HG03103 (cell line): ENCODE data around the gene PRDM16.

ENCODE experiments used
- ATAC-seq: cut with Tn5 transposase; IDR thresholded peaks from one replicate; pipeline ENCODE4 v1.9.1; 2021; ENCODE audit warnings: low read depth; ENCODE audit not compliant: unreplicated experiment

Gene PRDM16

DNA sequence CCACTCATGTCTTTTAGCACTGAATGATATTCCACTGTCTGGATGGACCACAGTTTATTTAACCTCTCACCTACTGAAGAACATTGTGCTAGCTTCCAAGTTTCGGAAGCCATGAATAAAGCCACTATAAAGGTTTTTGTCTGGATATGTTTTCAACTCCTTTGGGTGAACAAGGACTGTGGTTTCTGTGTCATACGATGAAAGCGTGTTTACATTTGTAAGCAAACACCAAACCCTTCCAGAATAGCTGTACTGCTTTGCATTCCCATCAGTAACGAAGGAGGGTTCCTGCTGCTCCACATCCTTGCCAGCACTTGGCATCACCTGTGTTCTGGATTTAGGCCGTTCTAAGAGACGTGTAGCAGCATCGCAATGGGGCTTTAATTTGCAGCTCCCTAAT, 374.8 kb downstream of the PRDM16 start:
- ATAC-seq, result no peak

GRCh38 chr1:3444298-3444697, 375.3 kb downstream of the PRDM16 start:
- ATAC-seq, result no peak

DNA sequence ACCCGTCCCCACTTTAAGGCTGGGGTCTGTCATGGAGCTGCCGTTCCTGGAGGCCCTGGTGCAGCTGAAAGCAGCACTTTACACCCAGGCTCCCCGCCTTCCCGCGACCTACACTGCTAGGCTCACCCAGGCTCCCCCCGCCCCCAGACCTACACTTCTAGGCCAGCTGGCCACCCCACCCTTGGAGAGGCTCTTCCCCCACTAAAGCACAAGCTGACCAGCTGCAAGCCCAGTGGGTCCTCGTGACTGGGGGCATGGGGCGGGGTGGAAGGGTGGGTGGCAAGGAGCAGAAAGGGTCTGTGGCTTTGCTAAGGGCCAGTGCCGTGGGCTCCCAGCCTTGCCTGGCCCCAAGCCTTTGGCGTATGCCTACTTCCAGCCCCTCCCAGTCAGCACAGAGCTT, 375.7 kb downstream of the PRDM16 start:
- no peak for ATAC-seq

DNA sequence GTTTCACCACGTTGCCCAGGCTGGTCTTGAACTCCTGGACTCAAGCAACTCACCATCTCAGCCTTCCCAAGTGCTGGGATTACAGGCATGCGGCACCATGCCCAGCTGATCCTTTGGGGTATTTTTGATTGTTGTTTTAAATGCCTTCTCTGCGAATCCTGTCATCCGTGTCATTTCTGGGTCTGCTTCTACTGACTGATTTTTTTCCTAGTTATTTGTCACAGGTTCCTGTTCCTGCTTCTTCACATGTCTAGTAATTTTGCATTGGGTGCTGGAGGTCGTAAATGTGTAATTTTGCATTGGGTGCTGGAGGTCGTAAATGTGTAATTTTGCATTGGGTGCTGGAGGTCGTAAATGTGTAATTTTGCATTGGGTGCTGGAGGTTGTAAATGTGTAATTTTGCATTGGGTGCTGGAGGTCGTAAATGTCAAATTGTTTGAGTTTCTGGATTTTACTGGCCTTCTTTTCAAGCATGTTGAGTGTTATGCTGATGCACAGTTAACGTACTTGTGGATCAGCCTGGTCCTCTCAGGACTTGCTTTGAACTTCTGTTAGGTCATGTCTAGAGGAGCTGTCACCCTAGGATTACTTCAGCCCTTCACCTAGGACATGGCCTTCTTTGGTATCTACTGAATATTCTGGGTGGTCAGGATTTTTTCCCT, 381.3 kb downstream of the PRDM16 start:
- no peak for ATAC-seq

- ATAC-seq, result no peak
These were observed 382.0 kb downstream of the PRDM16 start for GRCh38 chr1:3450983-3451382.

DNA sequence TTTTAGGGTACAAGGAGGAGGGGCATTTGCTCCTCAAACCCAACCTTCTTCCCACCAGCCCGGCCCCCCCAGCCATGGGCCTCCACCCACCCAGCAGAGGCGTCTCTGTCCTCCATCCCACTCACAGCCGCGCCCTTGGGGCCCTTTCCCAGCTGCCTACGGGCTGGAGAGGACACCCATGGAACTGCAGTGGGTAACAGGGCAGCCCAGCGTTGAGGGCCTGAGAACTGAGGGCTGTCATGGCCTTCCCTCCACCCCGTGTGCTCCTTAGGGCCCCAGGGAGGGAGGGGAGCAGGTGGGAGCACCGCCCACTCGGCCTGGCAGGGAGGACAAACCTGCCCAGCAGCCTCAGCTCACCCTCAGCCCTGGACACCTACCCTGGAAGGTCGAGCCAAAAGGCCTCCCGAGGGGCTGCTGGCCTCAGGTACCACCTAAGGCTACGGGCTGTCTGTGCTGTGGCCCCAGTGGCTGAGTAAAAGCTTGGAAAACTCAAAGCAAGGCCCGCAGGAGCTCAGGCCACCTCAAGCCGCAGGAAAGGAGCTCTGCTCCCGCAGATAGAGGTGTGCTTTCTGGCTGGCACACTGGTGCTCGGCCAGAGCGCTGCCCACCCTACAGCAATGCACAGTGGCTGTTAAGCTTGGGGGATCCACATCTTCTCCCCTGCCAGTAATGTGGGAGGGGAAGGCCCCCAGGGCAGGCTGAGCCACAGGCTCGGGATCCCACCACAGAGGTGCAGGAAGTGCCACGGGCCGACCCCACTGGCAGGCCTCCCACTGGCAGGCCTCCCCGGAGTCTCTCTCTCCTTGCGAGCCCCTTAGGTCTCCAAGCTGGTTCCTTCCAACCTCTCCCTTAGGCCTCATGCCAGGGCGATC, 383.2 kb downstream of the PRDM16 start:
- no peak for ATAC-seq

DNA sequence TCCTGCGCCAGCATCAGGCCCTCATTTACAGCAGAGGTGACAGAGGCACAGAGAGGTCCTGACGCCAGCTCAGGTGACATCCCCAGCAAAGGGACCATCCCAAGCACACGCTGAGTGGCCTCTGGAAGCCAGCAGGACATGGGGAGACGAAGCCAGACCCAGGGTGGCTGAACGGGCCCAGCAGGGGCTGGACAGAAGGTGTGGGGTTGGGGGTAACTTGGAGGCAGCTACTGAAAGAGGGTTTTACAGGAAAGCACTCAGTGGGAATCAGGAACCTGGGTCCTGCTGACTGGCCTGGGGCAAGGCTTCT, 383.8 kb downstream of the PRDM16 start:
- ATAC-seq, result no peak

DNA sequence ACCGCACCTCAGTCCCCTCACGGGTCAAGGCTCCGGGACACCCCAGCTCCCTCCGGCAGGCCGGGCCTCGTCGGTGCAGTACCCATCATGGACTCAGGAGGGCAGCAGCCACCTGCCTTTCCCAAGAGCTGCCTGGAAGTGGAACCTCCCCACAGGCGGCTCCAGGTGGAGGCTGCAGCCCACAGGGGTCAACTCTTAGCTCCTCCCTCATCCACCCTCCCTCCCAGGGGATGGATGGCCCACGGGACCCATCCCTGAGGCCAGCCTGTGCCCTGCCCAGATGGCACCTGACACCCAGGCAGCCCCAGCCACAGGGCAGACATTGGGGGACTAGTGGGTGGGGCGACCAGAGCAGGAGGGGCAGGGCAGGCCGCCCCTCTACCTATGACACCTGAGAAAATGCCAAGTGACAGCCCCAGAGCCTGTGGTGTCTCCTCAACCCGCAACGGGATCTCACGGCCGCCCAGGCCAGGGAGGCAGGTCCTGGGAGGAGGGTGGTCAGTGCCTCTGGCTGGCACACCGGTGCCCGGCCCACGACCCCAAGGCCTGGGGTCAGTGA, 384.3 kb downstream of the PRDM16 start:
- ATAC-seq, result peak; percentile 63

GRCh38 chr1:3453891-3454810, 385.1 kb downstream of the PRDM16 start, which contains the start of gene ARHGEF16:
ARHGEF16 (plus strand) TSS chr1:3454665; CDS start chr1:3463085, 8,420 bp downstream.
- no peak for ATAC-seq

- no peak for ATAC-seq
These were observed 386.0 kb downstream of the PRDM16 start for GRCh38 chr1:3454811-3455618.

- no peak for ATAC-seq
These were observed 386.9 kb downstream of the PRDM16 start for GRCh38 chr1:3455670-3456448.

DNA sequence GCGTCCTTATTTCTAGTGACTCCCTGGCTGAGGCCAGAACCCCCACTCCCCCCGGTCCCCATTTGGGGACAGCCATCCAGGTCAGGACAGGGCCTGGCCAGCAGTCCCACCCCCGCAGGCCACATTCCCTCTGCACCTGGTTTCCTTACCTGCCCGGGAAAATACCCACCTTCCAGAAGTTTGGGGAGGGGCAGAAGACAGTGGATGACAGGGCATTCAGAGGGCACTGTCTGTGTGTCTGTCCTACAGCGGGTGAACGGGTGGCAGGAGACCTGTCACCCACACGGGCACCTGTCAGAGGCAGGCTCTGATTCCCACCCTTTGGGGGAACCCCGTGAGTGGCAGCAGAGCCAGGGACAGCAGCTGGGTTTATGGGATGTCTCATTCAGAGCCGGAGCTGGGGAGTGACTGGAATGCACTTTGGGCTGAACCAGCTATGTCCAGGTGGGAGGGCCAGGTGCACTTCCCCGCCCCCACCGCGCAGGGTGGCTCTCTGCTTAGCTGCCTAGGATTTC, 387.5 kb downstream of the PRDM16 start:
- ATAC-seq, result no peak

DNA sequence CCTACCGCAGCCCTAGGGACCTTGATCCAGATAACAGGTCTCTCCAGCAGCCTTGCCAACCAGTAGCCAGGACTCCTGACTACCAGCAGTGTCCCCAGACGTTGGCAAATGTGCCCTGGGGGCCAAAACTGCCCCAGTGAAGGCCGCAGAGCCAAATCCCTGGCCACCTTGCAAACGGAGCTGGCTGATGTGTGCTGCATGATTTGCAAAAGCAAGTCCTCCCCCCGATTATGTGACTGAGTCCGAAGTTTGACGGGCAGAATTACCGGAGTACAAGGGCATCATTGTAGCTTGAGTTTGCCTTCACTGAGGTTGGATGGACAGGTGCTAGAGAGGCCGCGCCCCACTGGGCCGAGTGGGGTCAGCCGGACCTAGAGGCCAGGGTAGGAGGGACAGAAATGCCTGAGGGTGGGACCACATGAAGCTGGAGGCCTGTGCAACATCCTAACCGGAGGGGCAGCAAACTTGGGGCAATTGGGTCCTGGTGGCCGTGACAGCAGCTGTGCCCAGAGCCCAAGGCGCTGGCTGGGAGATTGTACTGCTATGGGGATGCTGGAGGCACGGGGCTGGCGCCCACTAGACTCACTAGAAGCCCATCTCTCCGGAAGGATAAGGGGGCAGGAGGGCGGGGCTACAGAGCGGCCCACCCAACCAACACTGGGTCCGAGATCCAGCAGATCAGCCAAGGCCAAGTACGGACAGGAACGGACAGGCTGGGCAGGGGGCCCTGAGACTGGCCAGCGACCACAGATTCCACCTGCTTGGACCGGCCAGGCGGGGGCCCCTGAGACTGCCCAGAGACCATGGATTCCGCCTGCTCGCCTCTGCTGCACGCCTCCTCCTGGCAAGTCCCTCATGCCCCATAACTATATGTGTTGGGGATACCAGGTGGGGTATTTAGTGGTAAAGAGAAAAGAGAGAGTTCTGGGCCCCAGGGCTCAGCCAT, 388.2 kb downstream of the PRDM16 start:
- ATAC-seq, result no peak

- no peak for ATAC-seq
These were observed 389.2 kb downstream of the PRDM16 start for GRCh38 chr1:3457910-3458883.

- ATAC-seq, result no peak
These were observed 390.3 kb downstream of the PRDM16 start for GRCh38 chr1:3459051-3459908.
